HG03520 (cell line): ENCODE measurements around the gene IGFBPL1.
"Not testable (repeated sequence)": the region's sequence is repeated elsewhere in the genome, so short reads cannot be mapped to it uniquely, and the experiment has no call there.

Source experiments
- ATAC-seq: cut with Tn5 transposase; IDR thresholded peaks from one replicate; pipeline ENCODE4 v1.9.1; 2021; ENCODE audit warnings: mild to moderate bottlenecking, moderate library complexity; ENCODE audit not compliant: unreplicated experiment

The IGFBPL1 gene

GRCh38 chr9:38380872-38381534, 43.3 kb downstream of the IGFBPL1 start:
- no peak for ATAC-seq

GRCh38 chr9:38380230-38380871, 43.9 kb downstream of the IGFBPL1 start:
- ATAC-seq, result no peak

DNA sequence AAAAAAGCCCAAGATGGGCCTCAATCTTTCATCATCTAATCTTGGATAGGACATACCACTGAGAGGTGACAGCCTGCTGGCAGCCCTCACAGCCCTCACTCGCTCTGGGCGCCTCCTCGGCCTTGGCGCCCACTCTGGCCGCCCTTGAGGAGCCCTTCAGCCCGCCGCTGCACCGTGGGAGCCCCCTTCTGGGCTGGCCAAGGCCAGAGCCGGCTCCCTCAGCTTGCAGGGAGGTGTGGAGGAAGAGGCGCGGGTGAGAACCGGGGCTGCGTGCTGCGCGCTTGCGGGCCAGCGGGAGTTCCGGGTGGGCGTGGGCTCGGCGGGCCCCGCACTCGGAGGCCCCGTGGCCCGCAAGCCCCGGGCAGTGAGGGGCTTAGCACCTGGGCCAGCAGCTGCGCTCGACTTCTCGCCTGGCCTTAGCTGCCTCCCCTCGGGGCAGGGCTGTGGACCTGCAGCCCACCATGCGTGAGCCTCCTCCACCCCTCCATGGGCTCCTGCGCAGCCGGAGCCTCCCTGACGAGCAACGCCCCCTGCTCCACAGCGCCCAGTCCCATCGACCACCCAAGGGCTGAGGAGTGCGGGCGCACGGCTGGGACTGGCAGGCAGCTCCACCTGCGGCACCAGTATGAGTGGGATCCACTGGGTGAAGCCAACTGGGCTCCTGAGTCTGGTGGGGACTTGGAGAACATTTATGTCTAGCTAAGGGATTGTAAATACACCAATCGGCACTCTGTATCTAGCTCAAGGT, 46.7 kb downstream of the IGFBPL1 start:
- ATAC-seq, result not testable (repeated sequence)

GRCh38 chr9:38376021-38376670, 48.1 kb downstream of the IGFBPL1 start:
- ATAC-seq, result no peak

- no peak for ATAC-seq
Measured at GRCh38 chr9:38375572-38375963, 48.7 kb downstream of the IGFBPL1 start.

DNA sequence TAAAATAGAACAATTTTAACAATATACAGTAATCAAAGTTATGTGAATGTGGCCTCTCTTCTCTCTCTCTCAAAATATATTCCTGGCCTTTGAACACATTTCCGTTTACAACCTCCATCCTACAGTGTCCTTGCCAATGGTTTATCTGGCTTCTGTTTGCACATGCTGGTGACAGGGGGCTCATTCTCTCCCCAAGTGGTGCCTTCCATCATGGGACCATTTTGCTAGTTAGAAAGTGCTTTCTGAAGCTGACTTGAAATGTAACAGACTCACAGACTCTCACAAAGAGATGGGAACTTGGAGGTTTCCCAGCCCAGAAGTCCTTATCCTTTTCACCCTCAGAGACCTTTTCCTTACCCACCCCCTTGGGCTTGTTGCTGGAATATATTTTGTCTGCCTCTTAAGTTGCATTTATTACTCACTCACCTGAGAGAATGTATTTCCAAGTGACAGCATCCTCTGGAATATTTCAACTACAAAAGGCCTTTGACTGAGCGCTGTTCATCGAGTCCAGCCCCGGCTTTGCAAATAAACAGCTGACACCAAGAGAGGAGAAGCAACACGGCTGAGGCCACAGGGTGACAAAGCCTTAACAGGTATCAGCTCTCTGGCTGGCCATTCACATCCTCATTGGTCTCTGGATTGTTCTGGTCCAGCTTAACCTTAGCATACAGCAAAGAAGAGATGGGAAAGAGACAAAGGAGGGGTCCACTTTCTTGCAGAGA, 49.2 kb downstream of the IGFBPL1 start:
- no peak for ATAC-seq

DNA sequence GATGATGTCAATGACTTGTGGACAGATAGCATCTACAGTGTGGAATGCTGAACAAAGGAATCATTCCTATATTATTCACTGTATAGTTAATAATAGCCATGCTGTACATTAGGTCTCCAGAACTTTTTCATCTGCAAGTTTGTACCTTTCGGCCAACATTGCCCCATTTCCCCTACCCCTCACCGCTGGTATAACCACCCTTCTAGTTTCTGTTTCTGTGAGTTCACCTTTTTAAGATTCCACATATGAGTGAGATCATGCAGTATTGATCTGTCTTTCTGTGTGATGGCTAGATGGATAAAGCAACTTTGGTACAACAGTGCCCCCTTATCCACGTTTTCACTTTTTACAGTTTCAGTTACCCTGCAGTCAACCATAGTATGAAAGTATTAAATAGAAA, 50.6 kb downstream of the IGFBPL1 start:
- no peak for ATAC-seq

DNA sequence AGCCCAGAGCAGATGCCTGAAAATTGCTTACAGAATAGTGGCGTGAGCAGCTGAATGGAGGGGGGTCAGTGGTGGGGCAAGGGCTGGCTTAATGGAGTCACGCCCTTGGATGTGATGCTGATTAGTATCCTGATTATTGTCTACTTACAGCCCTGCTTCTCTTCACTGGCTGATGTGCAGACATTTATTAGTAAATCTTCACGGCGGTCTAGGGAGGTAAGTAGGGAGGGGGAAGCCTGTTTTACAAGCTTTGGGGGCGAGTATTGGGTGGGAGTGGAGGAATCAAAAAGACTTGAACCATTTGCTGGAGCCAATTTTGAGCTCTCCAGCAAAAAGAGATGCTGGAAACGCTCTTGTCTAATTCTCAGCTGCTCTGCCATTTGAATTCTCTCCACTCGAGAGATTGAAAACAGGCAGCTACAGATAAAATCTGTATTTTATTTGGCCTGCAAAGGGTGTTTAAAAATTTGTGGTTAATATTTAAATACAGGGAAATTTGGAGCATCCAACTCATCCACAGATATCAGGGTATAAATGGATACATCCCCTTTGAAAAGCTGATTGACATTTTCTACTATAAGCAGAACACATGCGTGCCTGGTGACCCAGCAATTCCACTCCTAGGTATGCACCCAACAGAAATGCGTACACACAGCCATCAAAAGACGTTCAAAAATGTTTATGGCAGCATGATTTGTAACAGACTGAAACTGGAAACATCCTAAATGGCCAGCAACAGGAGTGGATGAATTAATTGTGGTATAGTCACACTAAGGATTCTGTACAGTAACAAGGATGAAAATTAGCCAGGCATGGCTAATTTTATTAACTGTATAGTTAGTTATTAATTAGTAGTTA, 51.3 kb downstream of the IGFBPL1 start:
- no peak for ATAC-seq

- ATAC-seq, result no peak
Measured at GRCh38 chr9:38371495-38371894, 52.8 kb downstream of the IGFBPL1 start.

- ATAC-seq, result no peak
Measured at GRCh38 chr9:38370176-38370575, 54.1 kb downstream of the IGFBPL1 start.

DNA sequence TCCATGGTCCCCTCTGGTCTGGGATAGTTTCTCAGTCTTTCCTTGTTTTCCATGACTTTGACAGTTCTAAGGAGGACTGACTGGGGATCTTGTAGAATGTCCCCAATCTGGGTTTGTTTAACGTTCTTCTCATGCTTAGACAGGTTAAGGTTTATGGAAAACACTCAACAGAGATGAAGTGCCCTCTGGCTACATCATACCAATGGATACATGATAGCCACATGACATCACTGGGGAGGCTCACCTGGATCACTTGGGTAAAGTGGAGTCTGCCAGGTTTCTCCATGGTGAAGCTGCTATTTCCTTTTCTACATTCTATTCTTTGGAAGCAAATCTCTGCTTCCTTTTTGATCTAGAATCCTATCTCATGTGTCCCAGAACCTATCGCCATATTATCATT, 55.5 kb downstream of the IGFBPL1 start:
- no peak for ATAC-seq

- no peak for ATAC-seq
Measured at GRCh38 chr9:38367898-38368297, 56.4 kb downstream of the IGFBPL1 start.

- ATAC-seq, result no peak
Measured at GRCh38 chr9:38363589-38363925, 60.7 kb downstream of the IGFBPL1 start.

GRCh38 chr9:38362852-38363588, 61.2 kb downstream of the IGFBPL1 start:
- ATAC-seq, result no peak

DNA sequence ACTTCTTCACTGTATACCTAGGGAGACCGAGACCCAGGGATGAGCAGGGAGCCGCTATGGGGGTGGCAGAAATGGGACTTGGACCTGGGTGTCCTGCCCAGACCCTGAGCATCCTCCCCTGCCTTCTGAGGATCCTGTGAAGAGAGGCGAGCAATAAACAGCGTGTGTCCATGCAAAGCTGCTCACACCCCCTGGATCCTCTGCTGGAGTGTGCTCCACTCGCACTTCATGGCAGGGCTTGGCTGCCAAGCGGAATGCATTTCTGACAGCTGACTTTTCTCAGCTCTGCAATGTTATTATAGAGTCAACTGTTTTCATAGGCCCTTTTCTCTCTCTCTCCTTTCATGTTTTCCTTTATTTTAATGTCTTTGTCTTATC, 62.8 kb downstream of the IGFBPL1 start:
- ATAC-seq, result no peak

DNA sequence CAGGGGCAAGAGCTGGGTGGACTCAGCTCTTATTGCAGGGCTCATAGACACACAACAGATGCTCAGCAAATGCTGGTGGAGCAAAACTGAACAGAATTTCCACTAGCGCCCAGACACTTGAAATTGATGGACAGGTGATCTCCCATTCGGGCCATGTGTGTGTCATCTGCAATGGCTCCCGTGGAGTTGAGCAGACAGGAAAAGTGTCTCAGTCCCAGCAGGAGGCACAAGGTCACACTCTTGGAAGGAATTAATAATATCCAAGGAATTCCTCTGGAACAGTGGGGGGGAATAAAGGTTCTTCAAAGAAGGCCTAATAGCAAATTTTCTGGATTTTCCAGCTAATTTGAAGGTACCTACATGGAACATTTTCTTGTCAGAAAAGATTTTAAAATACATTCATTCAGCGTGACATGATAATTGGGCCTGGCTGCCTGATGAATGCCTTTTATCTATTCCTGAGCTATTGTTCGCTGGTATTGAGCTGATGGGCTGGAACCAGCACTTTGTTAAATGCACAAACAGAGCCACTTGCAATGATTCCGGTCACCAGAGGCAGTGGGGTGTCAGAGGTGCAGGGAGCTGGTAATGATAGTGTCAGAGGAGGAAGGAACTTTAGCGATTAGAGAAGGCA, 63.3 kb downstream of the IGFBPL1 start:
- ATAC-seq, result no peak

GRCh38 chr9:38359689-38360385, 64.4 kb downstream of the IGFBPL1 start:
- no peak for ATAC-seq

GRCh38 chr9:38359297-38359653, 65.0 kb downstream of the IGFBPL1 start:
- ATAC-seq, result no peak
